NCI-H2171 treated with DMSO at 0.1 percent for 48 hours (cell line): ENCODE results near the gene C3orf20.

Source experiments
- DNase-seq: peaks from one replicate; lab custom pipeline; 2025; lab: John Stamatoyannopoulos, UW

The C3orf20 gene

DNA sequence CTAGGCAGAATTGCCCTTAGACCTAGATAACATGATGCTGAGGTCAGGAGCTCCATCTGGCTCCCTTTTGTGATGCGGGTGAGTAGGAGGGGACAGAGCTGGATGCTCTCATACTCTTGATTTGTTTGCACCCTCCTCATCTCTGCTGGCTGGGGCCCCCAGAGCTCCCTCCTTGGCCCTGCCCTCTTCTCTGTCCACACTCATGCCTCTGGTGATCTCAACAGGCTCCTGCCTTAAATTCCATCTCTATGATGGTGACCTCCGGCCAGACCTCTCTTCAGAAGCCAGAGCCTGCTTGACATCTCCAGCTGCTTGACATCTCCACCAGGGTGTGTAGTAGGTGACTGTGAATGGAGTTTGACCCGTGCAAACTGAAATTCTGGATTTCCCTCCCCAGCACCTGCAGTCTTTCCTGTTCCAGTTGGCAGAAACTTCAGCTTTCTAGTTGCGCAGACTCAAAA, 139.5 kb downstream of the C3orf20 start:
- DNase-seq = no peak

DNA sequence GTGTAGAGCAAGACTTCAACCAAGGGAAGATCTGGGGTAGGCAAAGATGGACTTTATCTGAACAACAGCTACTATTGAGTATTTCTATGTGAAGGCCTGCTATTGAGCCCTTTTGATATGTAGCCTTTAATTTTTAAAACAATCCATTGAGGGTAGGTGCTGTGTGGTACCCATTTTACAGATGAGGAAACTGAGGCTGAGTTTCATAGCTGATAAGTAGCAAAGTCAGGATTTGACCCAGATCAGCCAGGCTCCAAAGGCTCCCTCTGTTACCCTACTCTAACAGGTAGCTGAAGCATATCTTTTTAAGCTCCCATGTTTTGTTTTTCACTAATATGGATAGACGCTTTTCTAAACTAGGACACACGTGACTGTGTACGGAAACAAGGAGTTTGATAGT, 141.4 kb downstream of the C3orf20 start:
- no peak for DNase-seq

DNA sequence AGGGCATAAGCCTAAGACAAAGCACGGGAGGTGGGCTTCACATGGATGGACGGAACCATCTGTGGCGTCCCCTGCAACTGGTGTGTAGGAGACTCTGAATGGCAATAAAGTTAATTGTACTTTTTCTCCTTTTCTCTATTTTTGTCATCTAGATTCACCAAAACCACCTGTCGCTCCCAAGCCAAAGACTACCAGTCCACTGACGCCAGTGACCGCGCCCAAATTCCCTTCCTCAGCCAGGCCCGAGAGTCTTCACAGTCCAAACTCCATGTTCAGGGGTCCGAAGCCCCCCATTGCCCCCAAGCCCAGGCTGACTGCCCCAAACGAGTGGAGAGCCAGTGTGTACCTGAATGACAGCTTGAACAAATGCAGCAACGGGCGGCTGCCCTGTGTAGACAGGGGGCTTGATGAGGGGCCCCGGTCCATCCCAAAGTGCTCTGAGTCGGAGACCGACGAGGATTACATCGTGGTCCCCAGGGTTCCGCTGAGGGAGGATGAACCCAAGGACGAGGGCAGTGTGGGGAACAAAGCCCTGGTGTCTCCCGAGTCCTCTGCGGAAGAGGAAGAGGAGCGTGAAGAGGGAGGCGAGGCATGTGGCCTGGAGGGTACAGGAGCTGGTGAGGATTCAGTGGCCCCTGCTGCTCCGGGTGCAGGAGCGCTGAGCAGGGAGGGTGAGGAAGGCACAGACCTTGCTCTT, 144.0 kb downstream of the C3orf20 start, which contains the start of gene FGD5:
Gene FGD5, plus strand, starts transcription at position 159 of the 697 bp plus-strand sequence. Its CDS starts 110 bp downstream, at position 269.
- DNase-seq = no peak

DNA sequence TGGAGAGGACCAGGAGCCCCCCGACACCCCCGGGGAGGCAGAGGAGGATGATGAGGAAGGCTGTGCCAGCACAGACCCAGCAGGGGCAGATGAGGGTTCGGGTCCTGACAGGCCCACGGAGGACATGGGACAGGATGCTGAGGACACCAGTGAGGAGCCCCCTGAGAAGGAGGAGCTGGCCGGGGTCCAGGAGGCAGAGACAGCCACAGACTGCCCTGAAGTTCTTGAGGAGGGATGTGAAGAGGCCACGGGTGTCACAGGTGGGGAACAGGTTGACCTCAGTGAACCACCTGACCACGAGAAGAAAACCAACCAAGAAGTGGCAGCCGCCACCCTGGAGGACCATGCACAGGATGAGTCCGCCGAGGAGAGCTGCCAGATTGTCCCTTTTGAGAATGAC, 144.7 kb downstream of the C3orf20 start:
- no peak for DNase-seq

DNA sequence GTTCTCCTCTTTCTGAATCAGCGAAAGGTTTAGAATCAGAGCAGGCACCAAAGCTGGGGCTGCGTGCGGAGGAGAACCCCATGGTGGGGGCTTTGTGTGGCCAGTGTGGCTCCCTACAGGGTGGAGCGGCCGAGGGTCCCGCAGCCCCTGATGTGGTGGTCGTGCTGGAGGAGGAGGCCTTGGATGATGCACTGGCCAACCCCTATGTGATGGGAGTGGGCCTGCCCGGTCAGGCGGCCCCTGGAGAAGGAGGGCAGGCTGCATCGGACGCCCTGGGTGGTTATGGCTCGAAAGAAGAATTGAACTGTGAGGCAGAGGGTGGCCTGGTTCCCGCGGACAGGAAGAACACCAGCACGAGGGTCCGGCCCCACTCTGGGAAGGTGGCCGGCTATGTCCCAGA, 145.2 kb downstream of the C3orf20 start:
- no peak for DNase-seq

DNA sequence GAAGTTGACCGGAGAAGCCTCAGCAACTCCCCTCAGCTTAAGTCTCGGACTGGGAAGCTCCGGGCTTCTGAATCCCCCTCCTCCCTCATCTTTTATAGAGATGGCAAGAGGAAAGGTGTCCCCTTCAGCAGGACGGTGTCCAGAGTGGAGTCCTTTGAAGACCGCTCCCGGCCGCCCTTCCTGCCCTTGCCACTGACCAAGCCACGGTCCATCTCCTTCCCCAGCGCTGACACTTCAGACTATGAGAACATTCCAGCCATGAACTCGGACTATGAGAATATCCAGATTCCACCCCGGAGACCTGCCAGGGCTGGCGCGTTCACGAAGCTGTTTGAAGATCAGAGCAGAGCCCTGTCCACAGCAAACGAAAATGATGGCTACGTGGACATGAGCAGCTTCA, 146.2 kb downstream of the C3orf20 start:
- DNase-seq = no peak

DNA sequence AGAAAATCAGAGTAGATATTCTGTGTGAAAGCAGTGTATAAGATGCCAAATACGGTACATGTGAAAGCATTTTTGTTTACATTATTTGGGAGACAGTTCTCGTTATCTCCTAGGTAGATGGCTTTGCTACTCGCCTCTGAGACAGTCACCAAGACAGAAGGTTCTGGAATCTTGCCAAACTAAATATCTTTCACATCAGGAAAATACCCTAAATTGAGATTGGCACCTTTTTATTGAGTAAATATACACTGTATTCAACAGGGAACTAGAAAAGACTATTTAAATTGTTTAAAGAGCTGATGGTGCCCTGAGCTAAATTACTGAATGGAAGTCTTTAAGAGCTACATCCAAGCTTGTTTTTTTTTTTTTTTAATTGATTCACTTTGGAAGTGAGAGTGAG, 147.2 kb downstream of the C3orf20 start:
- DNase-seq = no peak
